H54 (cell line): Measurements from ENCODE around the gene FAM3C.

Experiments used
- DNase-seq: peaks from one replicate; pipeline ENCODE4 v3.0.0; 2011; ENCODE audit warnings: low spot score, mixed read lengths; ENCODE audit not compliant: insufficient read length
- FAIRE-seq: peaks from 3 replicates; lab custom pipeline; 2011; peaks lifted over from hg19 to GRCh38; lab: Jason Lieb, UNC
- POLR2A ChIP-seq: IDR thresholded peaks from 2 replicates; pipeline ENCODE4 v1.6.1; 2011; ENCODE audit warnings: low read depth, mild to moderate bottlenecking, low read length

The FAM3C gene

DNA sequence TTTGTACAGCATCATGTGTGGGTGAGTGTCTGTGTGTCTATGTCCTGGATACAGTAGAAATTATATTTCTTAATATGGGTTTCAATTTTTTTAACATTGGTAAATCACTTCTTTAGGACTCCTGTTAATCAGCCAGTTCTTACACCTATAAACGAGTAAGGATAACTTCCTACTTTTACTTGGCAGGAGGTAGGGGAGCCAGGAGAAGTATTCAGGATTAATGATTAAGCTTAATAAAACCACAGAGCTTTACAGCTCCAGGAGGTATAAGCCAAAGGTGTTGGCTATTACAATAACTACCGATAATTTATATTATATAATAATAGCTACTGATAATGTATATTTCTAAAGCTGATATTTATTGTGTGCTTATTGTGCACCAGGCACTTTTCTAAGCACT is 1.7 kb upstream of the FAM3C start:
- DNase-seq (no peak), FAIRE-seq (no peak)
- TF ChIP-seq POLR2A: no peak

GRCh38 chr7:121397361-121397760 is 1.3 kb upstream of the FAM3C start:
- no peak for DNase-seq
- TF ChIP-seq POLR2A: no peak
- FAIRE-seq: peak; percentile 15

DNA sequence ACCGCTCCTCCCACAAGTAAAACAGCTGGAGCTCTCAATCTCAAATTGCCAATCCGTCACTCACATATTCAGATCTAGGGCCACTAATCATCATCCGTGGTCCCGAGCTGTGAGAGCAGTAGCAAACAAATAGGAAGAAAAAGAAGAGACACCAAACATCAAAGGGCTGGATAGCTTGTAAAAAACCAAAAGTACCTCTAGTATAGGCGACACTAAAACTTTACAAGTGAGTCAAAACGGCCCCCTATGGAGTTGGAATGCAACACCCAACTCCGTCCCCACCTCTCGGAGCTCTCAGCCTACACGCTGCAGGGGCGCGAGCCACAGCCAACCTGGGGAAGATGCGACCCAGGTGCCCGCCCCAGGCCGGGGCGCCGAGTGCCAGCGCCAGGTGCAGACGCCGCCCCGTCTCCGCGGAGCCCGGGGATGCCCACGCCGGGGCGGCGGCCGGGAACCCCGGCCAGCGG is 581 bp downstream of the FAM3C start:
- no peak for TF ChIP-seq POLR2A
- DNase-seq (peak; percentile 26), FAIRE-seq (no peak)

GRCh38 chr7:121394709-121395140 is 1.4 kb downstream of the FAM3C start:
- no peak for DNase-seq
- peak; percentile 50 for FAIRE-seq
- TF ChIP-seq POLR2A: no peak

GRCh38 chr7:121393005-121393366 is 3.1 kb downstream of the FAM3C start:
- TF ChIP-seq POLR2A: no peak
- no peak for FAIRE-seq

DNA sequence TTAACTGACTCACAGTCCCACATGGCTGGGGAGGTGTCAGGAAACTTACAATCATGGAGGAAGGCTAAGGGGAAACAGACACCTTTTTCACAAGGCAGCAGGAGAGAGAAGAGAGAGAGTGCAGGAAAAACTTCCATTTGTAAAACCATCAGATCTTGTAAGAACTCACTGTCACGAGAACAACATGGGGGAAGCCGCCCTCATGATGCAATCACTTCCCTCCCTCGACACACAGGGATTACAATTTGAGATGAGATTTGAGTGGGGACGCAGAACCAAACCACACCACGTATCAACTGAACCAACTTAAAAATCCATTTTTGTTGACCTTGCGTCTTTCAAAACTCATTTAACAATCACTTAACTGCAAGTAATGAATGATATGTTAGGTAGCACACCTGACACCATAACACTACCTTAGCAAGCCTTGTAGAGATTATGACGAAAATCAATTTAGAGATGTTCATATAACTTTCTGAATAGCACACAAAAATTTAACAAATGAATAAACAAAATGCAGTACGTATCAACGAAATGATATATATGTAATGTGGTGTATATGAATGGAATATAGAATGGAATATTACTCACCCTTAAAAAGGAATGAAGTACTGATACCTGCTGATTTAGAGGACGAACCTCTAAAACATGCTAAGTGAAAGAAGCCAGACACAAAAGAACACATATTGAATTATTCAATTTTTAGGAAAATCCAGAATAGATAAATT is 3.7 kb downstream of the FAM3C start:
- no peak for DNase-seq
- FAIRE-seq: no peak
- TF ChIP-seq POLR2A: no peak

More at GRCh38 chr7:121393005-121393366, 3.1 kb downstream of the FAM3C start:
- DNase-seq: no peak

DNA sequence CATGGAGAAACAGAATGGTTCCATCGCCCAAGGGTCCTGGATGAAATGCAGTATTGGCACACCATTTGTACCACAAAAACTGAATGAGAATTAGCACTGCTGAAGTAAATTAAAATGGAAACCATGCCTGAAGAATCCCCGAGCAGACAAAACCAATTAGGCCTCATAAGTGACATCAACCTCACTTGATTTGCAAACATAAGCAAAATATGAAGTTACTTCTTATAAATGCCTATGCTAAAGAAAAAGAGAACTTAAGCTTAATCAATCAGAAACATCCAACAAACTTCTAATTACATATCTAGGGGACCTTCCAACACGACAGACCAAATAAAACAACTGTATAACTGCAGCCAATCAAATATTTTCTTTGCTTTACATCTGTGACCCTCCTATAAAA is 4.4 kb downstream of the FAM3C start:
- TF ChIP-seq POLR2A: no peak
- DNase-seq: no peak
- FAIRE-seq: no peak

DNA sequence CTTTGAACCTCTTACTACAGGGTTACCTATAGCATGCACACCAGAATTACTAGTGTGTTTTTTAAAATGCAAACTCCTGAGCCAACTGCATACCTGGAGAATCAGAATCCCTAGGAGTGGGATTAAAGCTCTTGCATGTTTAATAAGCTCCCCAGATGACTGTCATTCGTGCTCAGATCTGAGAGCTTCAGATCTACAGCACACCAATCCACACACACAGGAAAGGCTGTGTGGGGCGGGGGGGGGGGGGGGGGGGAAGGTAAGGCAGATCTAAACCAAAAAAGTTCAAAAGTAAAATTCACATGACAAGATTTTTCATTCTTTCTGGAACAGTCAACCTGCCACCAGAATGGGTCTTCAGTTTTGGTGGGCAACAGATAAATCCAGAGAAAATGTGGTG is 5.5 kb downstream of the FAM3C start:
- FAIRE-seq: no peak

DNA sequence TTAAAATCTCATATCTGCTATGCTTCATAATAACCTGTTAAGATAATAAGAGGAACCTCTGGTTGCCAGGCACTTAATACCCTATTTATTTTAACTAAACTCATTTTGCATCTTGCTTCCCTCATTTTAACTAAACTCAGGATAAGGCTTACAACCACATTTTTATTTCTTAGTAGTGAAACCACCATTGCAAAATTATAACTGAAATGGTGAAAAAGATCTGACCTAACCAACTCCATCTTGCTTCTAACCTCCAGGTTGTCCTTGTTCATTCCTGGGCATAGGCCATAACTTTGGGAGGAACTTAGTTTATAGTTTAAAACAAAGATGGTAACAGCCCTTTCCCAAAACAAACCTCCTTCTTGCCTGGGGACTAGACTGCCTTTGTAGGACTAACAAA is 6.0 kb downstream of the FAM3C start:
- DNase-seq (no peak), FAIRE-seq (no peak)
- no peak for TF ChIP-seq POLR2A

More for the DNA sequence above, 5.5 kb downstream of the FAM3C start:
- no peak for DNase-seq
- no peak for TF ChIP-seq POLR2A

DNA sequence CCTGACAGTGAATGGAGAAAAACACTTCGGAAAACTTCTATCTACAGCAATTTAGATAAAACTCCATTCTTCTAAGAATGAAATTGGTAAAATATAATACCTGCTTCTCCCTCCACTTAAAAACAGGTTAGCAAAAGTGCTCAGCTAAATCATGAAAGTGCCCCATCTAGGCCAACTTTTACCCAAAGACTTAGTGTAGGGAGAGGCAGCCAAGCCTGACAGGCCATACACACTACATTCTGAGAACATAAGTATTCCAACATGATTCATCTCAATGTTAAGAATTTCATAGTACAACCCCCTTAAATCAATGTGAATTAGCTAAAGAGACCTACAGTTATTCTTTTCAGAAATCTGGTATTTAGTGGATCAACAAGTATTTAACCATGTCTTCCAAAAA is 7.2 kb downstream of the FAM3C start:
- TF ChIP-seq POLR2A: no peak
- DNase-seq (no peak), FAIRE-seq (no peak)

DNA sequence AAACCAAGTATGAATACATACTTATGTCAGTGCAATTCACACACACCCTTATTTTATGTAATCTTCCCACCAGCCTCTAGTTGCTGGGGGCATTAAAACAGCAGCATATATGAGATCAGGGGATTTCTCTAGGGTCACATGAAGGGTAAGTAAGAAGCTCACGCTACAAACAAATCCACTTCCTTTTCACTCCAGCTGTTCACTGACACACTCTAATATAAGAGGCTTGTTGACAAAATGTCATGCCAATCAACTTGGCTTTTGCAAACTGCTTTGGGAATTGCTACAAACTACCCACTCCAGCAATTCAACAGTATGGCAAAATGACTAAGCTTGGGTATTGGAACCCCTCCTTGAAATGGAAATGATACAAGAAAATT is 10.3 kb downstream of the FAM3C start:
- no peak for TF ChIP-seq POLR2A
- no peak for FAIRE-seq
- no peak for DNase-seq

DNA sequence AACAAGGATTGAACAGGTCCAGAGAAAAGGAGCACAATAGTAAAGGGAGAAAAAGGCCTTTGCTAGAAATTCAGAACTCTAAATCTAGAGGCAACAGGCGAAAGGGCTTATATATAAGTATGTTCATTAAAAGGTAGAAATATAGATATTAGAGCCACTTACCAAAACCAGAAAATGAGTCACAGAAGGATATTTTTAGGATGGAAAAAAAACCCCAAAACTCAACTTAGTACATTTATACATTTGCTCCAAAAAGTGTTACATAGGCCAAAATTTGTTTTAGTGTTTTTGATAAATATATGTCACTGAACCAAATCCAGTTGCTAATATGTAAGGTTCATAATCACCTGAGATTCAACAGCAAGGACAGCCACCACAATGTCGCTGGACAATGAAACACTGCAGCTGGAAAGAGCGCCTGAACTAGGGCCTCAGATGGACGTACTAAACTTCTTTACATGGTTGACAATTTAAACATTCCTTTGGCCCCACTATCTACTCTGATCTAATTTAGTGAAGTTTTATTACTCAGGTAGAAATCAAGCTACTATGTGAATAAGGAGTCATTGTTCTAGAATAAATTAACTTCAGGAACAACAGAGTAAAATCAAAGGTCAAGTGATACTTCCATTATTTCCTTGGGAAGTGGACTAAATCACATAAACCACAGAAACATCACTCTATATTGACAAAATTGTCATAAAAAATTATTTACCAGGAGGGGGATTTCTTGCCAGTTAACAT is 10.9 kb downstream of the FAM3C start:
- DNase-seq: no peak
- no peak for TF ChIP-seq POLR2A
- no peak for FAIRE-seq

- FAIRE-seq: no peak
- TF ChIP-seq POLR2A: no peak
- no peak for DNase-seq
These were observed 11.8 kb downstream of the FAM3C start for GRCh38 chr7:121384265-121384664.

- DNase-seq: no peak
- FAIRE-seq: peak; percentile 20
- TF ChIP-seq POLR2A: no peak
These were observed 12.7 kb downstream of the FAM3C start for GRCh38 chr7:121383235-121383910.
